HG03060 (cell line): ENCODE measurements around the gene ZNF362.

Experiments
- ATAC-seq: cut with Tn5 transposase; IDR thresholded peaks from one replicate; pipeline ENCODE4 v1.9.1; 2021; ENCODE audit warnings: low read depth, moderate number of reproducible peaks; ENCODE audit not compliant: unreplicated experiment

Gene ZNF362

GRCh38 chr1:33322870-33323585 lies 66.7 kb downstream of the ZNF362 start:
- ATAC-seq: no peak

GRCh38 chr1:33323663-33324477 lies 67.6 kb downstream of the ZNF362 start:
- no peak for ATAC-seq

- no peak for ATAC-seq
These were observed 68.6 kb downstream of the ZNF362 start for GRCh38 chr1:33324677-33325575.

- no peak for ATAC-seq
These were observed 70.5 kb downstream of the ZNF362 start for GRCh38 chr1:33326785-33327184.

GRCh38 chr1:33327587-33328325 lies 71.5 kb downstream of the ZNF362 start:
- ATAC-seq: no peak

- no peak for ATAC-seq
These were observed 72.5 kb downstream of the ZNF362 start for GRCh38 chr1:33328817-33329216.

GRCh38 chr1:33329600-33330305 lies 73.5 kb downstream of the ZNF362 start:
- ATAC-seq: no peak

GRCh38 chr1:33330361-33330890 lies 74.1 kb downstream of the ZNF362 start:
- ATAC-seq: no peak

GRCh38 chr1:33330906-33331305 lies 74.6 kb downstream of the ZNF362 start:
- no peak for ATAC-seq

- no peak for ATAC-seq
These were observed 75.4 kb downstream of the ZNF362 start for GRCh38 chr1:33331444-33332356.

- ATAC-seq: no peak
These were observed 76.1 kb downstream of the ZNF362 start for GRCh38 chr1:33332357-33332789.

- ATAC-seq: no peak
These were observed 76.6 kb downstream of the ZNF362 start for GRCh38 chr1:33332881-33333280.

- no peak for ATAC-seq
These were observed 77.8 kb downstream of the ZNF362 start for GRCh38 chr1:33334081-33334552.

- ATAC-seq: no peak
These were observed 78.7 kb downstream of the ZNF362 start for GRCh38 chr1:33335020-33335419.

- no peak for ATAC-seq
These were observed 80.3 kb downstream of the ZNF362 start for GRCh38 chr1:33336580-33336979.

GRCh38 chr1:33337441-33337840 lies 81.1 kb downstream of the ZNF362 start:
- ATAC-seq: no peak

- no peak for ATAC-seq
These were observed 81.8 kb downstream of the ZNF362 start for GRCh38 chr1:33338048-33338439.
